Measurements from ENCODE around the gene RNF20. TPM values are rescaled to one million over a fixed set of nuclear protein-coding genes. Genes with fewer than 3 reads are reported as not detected.

The RNF20 gene
- total RNA-seq, 1 experiment from 2014 or later, result 34.4 TPM

DNA sequence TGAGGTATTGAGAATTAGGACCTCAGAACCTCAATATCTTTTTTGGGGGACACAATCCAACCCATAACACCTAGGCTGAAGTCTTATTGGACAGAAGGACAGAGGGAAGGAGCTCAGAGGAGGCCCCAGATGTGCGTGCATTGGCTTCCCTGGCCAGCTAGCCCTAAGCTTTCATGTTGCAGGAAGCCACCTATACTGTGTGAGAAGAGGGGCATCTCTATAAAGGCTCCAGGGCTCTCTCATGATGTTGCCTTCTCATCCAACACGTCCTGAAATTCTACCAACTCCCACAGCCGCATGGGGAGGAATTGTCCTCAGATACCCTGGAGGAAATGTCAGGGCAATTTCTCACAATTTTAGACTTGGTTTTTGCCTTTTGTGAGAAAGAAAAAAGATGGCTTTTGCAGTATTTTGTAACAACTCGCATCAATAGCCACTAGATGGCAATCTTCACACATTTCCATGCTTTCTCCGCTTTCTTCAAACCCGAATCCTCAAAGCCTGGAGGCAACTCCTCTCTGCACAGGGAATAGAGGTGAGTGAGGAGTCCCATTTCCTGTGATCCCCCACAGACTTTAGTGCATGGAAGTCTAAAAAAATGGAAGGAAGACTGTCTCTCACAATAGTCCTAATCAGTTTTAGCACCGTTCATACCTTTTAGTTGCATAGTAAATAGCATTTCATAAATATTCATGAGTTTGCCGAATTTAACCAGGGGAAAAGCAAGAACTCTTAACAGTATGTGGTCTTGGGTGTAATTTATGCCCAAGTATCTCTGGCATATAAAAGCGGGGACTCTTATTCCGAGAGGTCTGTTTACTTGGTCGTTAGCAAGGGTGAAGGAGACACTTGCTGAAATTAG is 68.5 kb downstream of the RNF20 start:
- CTCF ChIA-PET, result no interaction called here
- Mint-ChIP-seq H3K27me3 (ENCODE audit: unreplicated experiment) (peaks cover 20% of the 10 kb centered on the region), H3K4me3 (ENCODE audit: low read depth, unreplicated experiment) (no peak overlapping the region), H3K9me3 (ENCODE audit: low read depth, unreplicated experiment) (no peaks in the 10 kb centered on the region), H3K4me1 (ENCODE audit: low read depth, unreplicated experiment) (no peaks in the 10 kb centered on the region), H3K27ac (ENCODE audit: unreplicated experiment) (no peak overlapping the region), H3K36me3 (ENCODE audit: insufficient read depth, unreplicated experiment) (no peaks in the 10 kb centered on the region)
- BruUV-seq (replicated peaks), result no TSS peak
- DNase-seq, result peak; percentile 10
- intact Hi-C loops (cut with micrococcal nuclease; ENCODE audit: unreplicated experiment), result loop anchor here (1.0 to 5.0 kb wide), 3 partner anchors 105 to 371 kb away; no protein-coding TSS in a partner anchor
- TF ChIP-seq, protein P1, sequence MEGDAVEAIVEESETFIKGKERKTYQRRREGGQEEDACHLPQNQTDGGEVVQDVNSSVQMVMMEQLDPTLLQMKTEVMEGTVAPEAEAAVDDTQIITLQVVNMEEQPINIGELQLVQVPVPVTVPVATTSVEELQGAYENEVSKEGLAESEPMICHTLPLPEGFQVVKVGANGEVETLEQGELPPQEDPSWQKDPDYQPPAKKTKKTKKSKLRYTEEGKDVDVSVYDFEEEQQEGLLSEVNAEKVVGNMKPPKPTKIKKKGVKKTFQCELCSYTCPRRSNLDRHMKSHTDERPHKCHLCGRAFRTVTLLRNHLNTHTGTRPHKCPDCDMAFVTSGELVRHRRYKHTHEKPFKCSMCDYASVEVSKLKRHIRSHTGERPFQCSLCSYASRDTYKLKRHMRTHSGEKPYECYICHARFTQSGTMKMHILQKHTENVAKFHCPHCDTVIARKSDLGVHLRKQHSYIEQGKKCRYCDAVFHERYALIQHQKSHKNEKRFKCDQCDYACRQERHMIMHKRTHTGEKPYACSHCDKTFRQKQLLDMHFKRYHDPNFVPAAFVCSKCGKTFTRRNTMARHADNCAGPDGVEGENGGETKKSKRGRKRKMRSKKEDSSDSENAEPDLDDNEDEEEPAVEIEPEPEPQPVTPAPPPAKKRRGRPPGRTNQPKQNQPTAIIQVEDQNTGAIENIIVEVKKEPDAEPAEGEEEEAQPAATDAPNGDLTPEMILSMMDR (IDR thresholded peaks at IDR 0.05; ENCODE audit: unreplicated experiment), result peak; percentile 27

DNA sequence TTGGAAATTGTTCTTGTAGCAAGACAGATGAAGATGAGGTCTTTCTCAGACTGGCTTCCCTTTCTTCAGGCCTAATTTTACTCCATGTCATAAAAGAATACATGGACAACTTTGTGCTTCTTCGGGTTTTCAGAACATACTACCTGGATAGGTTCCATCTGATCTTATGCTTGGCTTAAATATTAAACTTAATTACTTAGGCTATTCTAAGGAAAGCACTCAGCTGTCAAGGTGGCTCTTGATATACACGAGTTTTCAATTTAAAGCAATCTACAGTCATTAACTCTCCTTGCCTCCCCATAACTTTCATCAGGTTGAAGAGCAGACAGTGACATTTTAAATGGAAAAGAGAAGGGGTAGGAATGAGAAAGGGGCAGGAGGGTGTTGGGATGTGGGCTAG is 70.6 kb downstream of the RNF20 start:
- CTCF ChIA-PET, result no interaction called here
- Mint-ChIP-seq H3K4me1 (ENCODE audit: low read depth, unreplicated experiment) (no peaks in the 10 kb centered on the region), H3K27ac (ENCODE audit: unreplicated experiment) (no peak overlapping the region), H3K9me3 (ENCODE audit: low read depth, unreplicated experiment) (no peaks in the 10 kb centered on the region), H3K4me3 (ENCODE audit: low read depth, unreplicated experiment) (no peak overlapping the region), H3K36me3 (ENCODE audit: insufficient read depth, unreplicated experiment) (no peaks in the 10 kb centered on the region), H3K27me3 (ENCODE audit: unreplicated experiment) (peaks cover 20% of the 10 kb centered on the region)
- BruUV-seq (replicated peaks), result no TSS peak
- intact Hi-C loops (cut with micrococcal nuclease; ENCODE audit: unreplicated experiment), result loop anchor here (5.0 kb wide), 1 partner anchor 103 kb away; no protein-coding TSS in a partner anchor
- TF ChIP-seq, protein P1 (IDR thresholded peaks at IDR 0.05; ENCODE audit: unreplicated experiment), result no peak
- DNase-seq, result no peak

DNA sequence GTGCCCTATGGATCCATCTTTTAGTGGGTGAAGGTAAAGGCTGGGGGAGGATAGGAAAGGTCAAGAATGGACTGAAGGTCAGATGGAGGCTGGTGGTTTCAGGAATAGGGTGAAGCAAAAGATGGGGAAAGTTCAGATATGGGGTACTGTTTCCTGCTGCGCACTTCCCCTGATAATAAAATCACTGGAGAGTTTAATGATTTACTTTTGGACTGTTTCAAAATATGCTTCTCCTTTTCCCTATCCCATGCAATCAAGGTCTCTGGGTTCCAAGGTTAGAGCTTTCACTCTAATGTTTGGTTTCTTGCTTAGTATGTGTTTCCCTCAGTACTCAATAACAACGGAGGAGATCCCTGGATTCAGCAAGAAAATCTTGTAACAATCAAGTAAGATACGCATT is 71.9 kb downstream of the RNF20 start:
- Mint-ChIP-seq H3K4me3 (ENCODE audit: low read depth, unreplicated experiment) (no peak overlapping the region), H3K9me3 (ENCODE audit: low read depth, unreplicated experiment) (no peaks in the 10 kb centered on the region), H3K36me3 (ENCODE audit: insufficient read depth, unreplicated experiment) (no peaks in the 10 kb centered on the region), H3K27me3 (ENCODE audit: unreplicated experiment) (peaks cover 12% of the 10 kb centered on the region), H3K27ac (ENCODE audit: unreplicated experiment) (no peak overlapping the region), H3K4me1 (ENCODE audit: low read depth, unreplicated experiment) (no peaks in the 10 kb centered on the region)
- CTCF ChIA-PET, result no interaction called here
- intact Hi-C loops (cut with micrococcal nuclease; ENCODE audit: unreplicated experiment), result no loop called here
- no peak for DNase-seq
- TF ChIP-seq, protein P1 (IDR thresholded peaks at IDR 0.05; ENCODE audit: unreplicated experiment), result no peak
- no TSS peak for BruUV-seq (replicated peaks)

Other genes starting within 250 kb of the RNF20 start
- 10.2 and 18.6 TPM in 2 replicates for gene BAAT, start 148.8 kb upstream of the RNF20 start, total RNA-seq (2022)
- gene MRPL50, start 135.2 kb upstream of the RNF20 start, total RNA-seq (2022), result 14.0 TPM in 2 replicates
- gene ZNF189, start 135.0 kb upstream of the RNF20 start, total RNA-seq (2022), result 20.1 and 21.5 TPM in 2 replicates
- 7.1 and 7.4 TPM in 2 replicates for gene ALDOB, start 98.1 kb upstream of the RNF20 start, total RNA-seq (2022)
- not detected in 2 replicates for gene PPP3R2, start 61.1 kb downstream of the RNF20 start, total RNA-seq (2022)
- not detected in 2 replicates for gene GRIN3A, start 204.8 kb downstream of the RNF20 start, total RNA-seq (2022)

Data from Calu3 (cell line).